ENCODE results near the gene PEX11A. TPM values are rescaled to one million over a fixed set of nuclear protein-coding genes. Genes with fewer than 3 reads are reported as not detected.

PEX11A gene
- polyA plus RNA-seq, 2 of the 4 experiments (the other 2 are of a cell fraction), result 6.3 to 8.1 TPM

DNA sequence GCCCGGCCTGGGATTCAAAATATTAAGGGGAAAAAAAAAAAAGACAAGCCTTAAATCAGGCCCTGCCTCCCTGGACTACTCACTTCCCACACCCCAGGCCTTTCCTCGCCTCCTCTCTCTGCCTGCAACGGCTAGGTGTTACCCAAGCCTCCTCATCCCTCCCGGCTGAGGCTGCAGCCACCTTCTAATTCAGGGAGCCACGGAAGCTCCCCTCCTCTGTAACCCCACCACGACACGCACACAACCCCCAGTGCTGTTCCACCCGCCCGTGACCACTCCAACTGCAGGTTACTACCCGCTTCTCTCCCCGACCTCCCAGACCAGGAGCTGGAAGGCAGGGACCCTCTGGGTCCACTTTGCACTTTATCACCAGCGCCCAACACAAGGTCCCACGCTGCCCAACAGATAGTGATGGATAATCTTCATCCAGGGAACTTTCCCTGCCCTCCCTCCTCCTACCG is 36.2 kb downstream of the PEX11A start:
- no peak for DNase-seq (ENCODE audit: low read depth in 1 of 2, low spot score in 1 of 2)
- ChIA-PET CTCF (interaction anchor here (1.0 to 1.8 kb wide), 5 partner anchors 8 to 48 kb away, joined by 3 to 7 read pairs (median 4); no protein-coding TSS in a partner anchor), POLR2A (interaction anchor here (0.6 to 1.5 kb wide), 2 partner anchors 61 to 79 kb away, joined by 3 read pairs; partner anchors contain the start of gene TICRR)
- H3K4me3 ChIP-seq, result peak overlapping the region; percentile 71
- peaks cover 4% of the 10 kb centered on the region; the same call in 1 of the 3 replicates for H3K4me1 ChIP-seq
- H3K9me3 ChIP-seq, result no peaks in the 10 kb centered on the region
- no peak for TF ChIP-seq TFCP2L1 (CRISPR knock-in tag; IDR thresholded peaks at IDR 0.05)
- no peak for TF ChIP-seq ZNF302 (CRISPR knock-in tag; IDR thresholded peaks at IDR 0.05)
- TF ChIP-seq HDAC2 (IDR thresholded peaks at IDR 0.05), result no peak
- TF ChIP-seq JUN (IDR thresholded peaks at IDR 0.05), result no peak
- TF ChIP-seq ZFP36 (IDR thresholded peaks at IDR 0.05; ENCODE audit: borderline replicate concordance, partially characterized antibody), result no peak
- TF ChIP-seq POLR2A (IDR thresholded peaks at IDR 0.05; ENCODE audit: low read length), result no peak
- peak overlapping the region; percentile 94 for H3K4me2 ChIP-seq
- no peak for FAIRE-seq
- H3K27ac ChIP-seq, result peak overlapping the region; percentile 73 to 87
- ATAC-seq, result peak in 1 of 2 experiments; percentile 11; a peak in 2 of 6 replicates
- WGBS (ENCODE audit: missing lambda C conversion rate), result 84% methylated on average over 14 of the region's 14 CpGs

DNA sequence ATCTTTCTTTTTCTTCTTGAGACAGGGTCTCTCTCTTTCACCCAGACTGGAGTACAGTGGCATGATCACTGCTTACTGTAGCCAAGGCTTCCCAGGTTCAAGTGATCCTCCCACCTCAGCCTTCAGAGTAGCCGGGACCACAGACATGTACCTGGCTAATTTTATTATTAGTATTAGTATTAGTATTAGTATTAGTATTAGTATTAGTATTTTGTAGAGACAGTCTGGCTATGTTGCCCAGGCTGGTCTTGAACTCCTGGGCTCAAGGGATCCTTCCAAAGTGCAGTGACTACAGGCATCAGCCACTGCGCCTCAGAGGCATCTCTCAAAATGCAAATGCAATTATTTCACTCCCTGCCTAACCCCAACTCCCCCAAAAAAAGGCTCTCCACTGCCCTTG is 37.0 kb downstream of the PEX11A start:
- FAIRE-seq (no peak), ATAC-seq (no peak), DNase-seq (ENCODE audit: low read depth in 1 of 2, low spot score in 1 of 2) (no peak)
- ChIA-PET CTCF (interaction anchor here (1.6 to 1.8 kb wide), 2 partner anchors 11 to 48 kb away, joined by 3 to 5 read pairs; no protein-coding TSS in a partner anchor), POLR2A (interaction anchor here (0.7 kb wide), 1 partner anchor 240 kb away, joined by 3 read pairs; the partner anchor contains the start of gene AP3S2)
- Histone ChIP-seq H3K4me1 (peaks cover 4% of the 10 kb centered on the region; the same call in 1 of the 3 replicates), H3K4me3 (no peak overlapping the region), H3K9me3 (no peaks in the 10 kb centered on the region), H3K27ac (no peak overlapping the region), H3K4me2 (no peak overlapping the region)
- no peak for TF ChIP-seq FOXS1 (CRISPR knock-in tag; IDR thresholded peaks at IDR 0.05)
- no peak for TF ChIP-seq MAZ (IDR thresholded peaks at IDR 0.05; ENCODE audit: borderline replicate concordance, low read depth, low read length)
- TF ChIP-seq, protein P1, sequence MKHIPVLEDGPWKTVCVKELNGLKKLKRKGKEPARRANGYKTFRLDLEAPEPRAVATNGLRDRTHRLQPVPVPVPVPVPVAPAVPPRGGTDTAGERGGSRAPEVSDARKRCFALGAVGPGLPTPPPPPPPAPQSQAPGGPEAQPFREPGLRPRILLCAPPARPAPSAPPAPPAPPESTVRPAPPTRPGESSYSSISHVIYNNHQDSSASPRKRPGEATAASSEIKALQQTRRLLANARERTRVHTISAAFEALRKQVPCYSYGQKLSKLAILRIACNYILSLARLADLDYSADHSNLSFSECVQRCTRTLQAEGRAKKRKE (CRISPR knock-in tag; IDR thresholded peaks at IDR 0.05; ENCODE audit: low read depth), result no peak
- no peak for TF ChIP-seq RAD21 (conservative IDR thresholded peaks at IDR 0.05 in 1 of 2, IDR thresholded peaks at IDR 0.05 in 1 of 2)
- no peak for TF ChIP-seq CEBPB (IDR thresholded peaks at IDR 0.05)
- TF ChIP-seq MAFK (IDR thresholded peaks at IDR 0.05; ENCODE audit: partially characterized antibody), result no peak
- 97% methylated on average over 2 of the region's 2 CpGs for WGBS (ENCODE audit: missing lambda C conversion rate)

DNA sequence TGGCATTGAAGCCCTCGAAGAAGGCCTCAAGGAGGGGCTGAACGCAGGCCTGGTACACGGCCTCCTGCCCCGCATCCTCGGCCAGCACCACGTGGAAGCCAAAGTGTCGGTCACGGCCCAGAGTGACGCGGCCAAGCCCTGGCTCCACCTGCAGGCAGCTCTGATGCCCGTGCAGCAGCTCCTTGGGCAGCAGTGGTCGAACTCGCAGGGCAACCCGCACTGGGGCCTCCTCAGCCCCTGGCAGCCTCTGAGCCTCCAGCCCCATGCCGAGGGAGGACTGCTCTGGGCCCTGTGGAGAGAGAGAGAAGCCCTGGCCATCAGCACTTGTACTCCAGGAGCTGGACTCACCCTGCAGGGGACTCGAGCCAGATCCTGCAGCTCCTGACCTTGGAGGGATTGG is 37.9 kb downstream of the PEX11A start:
- no peaks in the 10 kb centered on the region for H3K9me3 ChIP-seq
- TF ChIP-seq CHD4 (IDR thresholded peaks at IDR 0.05; ENCODE audit: borderline replicate concordance), result no peak
- TF ChIP-seq CEBPB (IDR thresholded peaks at IDR 0.05), result no peak
- TF ChIP-seq, protein P1 (CRISPR knock-in tag; IDR thresholded peaks at IDR 0.05; ENCODE audit: low read depth), result no peak
- no peak for TF ChIP-seq FOSL2 (IDR thresholded peaks at IDR 0.05)
- TF ChIP-seq FOSL2 (CRISPR knock-in tag; IDR thresholded peaks at IDR 0.05), result no peak
- no peak for TF ChIP-seq GATA3 (IDR thresholded peaks at IDR 0.05; ENCODE audit: borderline replicate concordance)
- no peak for TF ChIP-seq HOXA7 (CRISPR knock-in tag; IDR thresholded peaks at IDR 0.05)
- TF ChIP-seq HOXB5 (CRISPR knock-in tag; IDR thresholded peaks at IDR 0.05), result no peak
- no peak for TF ChIP-seq EP300 (IDR thresholded peaks at IDR 0.05)
- TF ChIP-seq SREBF2 (IDR thresholded peaks at IDR 0.05), result no peak
- no peak for TF ChIP-seq RFX5 (IDR thresholded peaks at IDR 0.05)
- TF ChIP-seq POLR2A (IDR thresholded peaks at IDR 0.05; ENCODE audit: low read length), result no peak
- TF ChIP-seq RAD21 (conservative IDR thresholded peaks at IDR 0.05 in 1 of 2, IDR thresholded peaks at IDR 0.05 in 1 of 2), result no peak
- TF ChIP-seq HDAC2 (IDR thresholded peaks at IDR 0.05), result no peak
- no peak overlapping the region for H3K4me2 ChIP-seq
- FAIRE-seq (no peak), ATAC-seq (peak; percentile 9 to 10; a peak in 1 of 6 replicates), DNase-seq (ENCODE audit: low read depth in 1 of 2, low spot score in 1 of 2) (no peak)
- CTCF ChIA-PET, result interaction anchor here (1.2 to 1.9 kb wide), 5 partner anchors 10 to 294 kb away, joined by 3 to 5 read pairs (median 3); no protein-coding TSS in a partner anchor
- H3K4me1 ChIP-seq, result peaks cover 4% of the 10 kb centered on the region; the same call in 1 of the 3 replicates
- POLR2A ChIA-PET, result interaction anchor here (0.7 kb wide), 1 partner anchor 241 kb away, joined by 3 read pairs; the partner anchor contains the start of gene AP3S2
- 90% methylated on average over 15 of the region's 16 CpGs for WGBS (ENCODE audit: missing lambda C conversion rate)
- no peak overlapping the region for H3K4me3 ChIP-seq
- H3K27ac ChIP-seq, result no peak overlapping the region
